KBM-7 (cell line): Measurements from ENCODE around the gene MPPED1.

Source experiments
- DNase-seq: peaks from one replicate; pipeline ENCODE4 v3.0.0-alpha.2; 2015
- in situ Hi-C: fragments of 300-500 bp; cut with MboI; formaldehyde crosslinking; loops from 2 replicates; pipeline ENCODE4 v1.14.3; 2020; ENCODE audit warnings: low sequenced_read_pairs, low pct_unique_long_range_greater_than_20kb, mixed read lengths

Gene MPPED1

GRCh38 chr22:43465291-43466015 lies 53.6 kb downstream of the MPPED1 start:
- in situ Hi-C loops = no loop called here
- no peak for DNase-seq

- no peak for DNase-seq
- in situ Hi-C loops = no loop called here
Measured at GRCh38 chr22:43466710-43467109, 54.9 kb downstream of the MPPED1 start.

GRCh38 chr22:43467216-43467940 lies 55.6 kb downstream of the MPPED1 start:
- in situ Hi-C loops = no loop called here
- DNase-seq = no peak

- DNase-seq = no peak
- in situ Hi-C loops = no loop called here
Measured at GRCh38 chr22:43470253-43470652, 58.4 kb downstream of the MPPED1 start.

- in situ Hi-C loops = no loop called here
- no peak for DNase-seq
Measured at GRCh38 chr22:43470941-43471585, 59.2 kb downstream of the MPPED1 start.

- DNase-seq = no peak
- in situ Hi-C loops = no loop called here
Measured at GRCh38 chr22:43471606-43472135, 59.9 kb downstream of the MPPED1 start.

GRCh38 chr22:43473031-43473430 lies 61.2 kb downstream of the MPPED1 start:
- DNase-seq = no peak
- in situ Hi-C loops = no loop called here

GRCh38 chr22:43473441-43473840 lies 61.6 kb downstream of the MPPED1 start:
- DNase-seq = no peak
- in situ Hi-C loops = no loop called here

- in situ Hi-C loops = no loop called here
- no peak for DNase-seq
Measured at GRCh38 chr22:43474161-43475101, 62.6 kb downstream of the MPPED1 start.

- no peak for DNase-seq
- in situ Hi-C loops = no loop called here
Measured at GRCh38 chr22:43475549-43476076, 63.8 kb downstream of the MPPED1 start.

- in situ Hi-C loops = no loop called here
- no peak for DNase-seq
Measured at GRCh38 chr22:43476341-43476740, 64.5 kb downstream of the MPPED1 start.

GRCh38 chr22:43476751-43477725 lies 65.2 kb downstream of the MPPED1 start:
- in situ Hi-C loops = no loop called here

GRCh38 chr22:43477966-43478365 lies 66.2 kb downstream of the MPPED1 start:
- DNase-seq = no peak
- in situ Hi-C loops = no loop called here

More at GRCh38 chr22:43476751-43477725, 65.2 kb downstream of the MPPED1 start:
- no peak for DNase-seq

- no peak for DNase-seq
- in situ Hi-C loops = no loop called here
Measured at GRCh38 chr22:43478621-43479300, 66.9 kb downstream of the MPPED1 start.

- no peak for DNase-seq
- in situ Hi-C loops = no loop called here
Measured at GRCh38 chr22:43479301-43479950, 67.6 kb downstream of the MPPED1 start.

- in situ Hi-C loops = no loop called here
- peak; percentile 24 for DNase-seq
Measured at GRCh38 chr22:43479962-43480361, 68.1 kb downstream of the MPPED1 start.
